SJSA1 (cell line): ENCODE data around the gene SLC16A9. TPM values are rescaled to one million over a fixed set of nuclear protein-coding genes. Genes with fewer than 3 reads are reported as not detected.
"Not testable (repeated sequence)": the region's sequence is repeated elsewhere in the genome, so short reads cannot be mapped to it uniquely, and the experiment has no call there.

Source experiments
- DNase-seq, 2 experiments: peaks; one replicate each; pipeline ENCODE4 v3.0.0-alpha.2; 2015 to 2020; ENCODE audit warnings: low spot score in 2 of 2, low read depth in 1 of 2
- H3K27ac ChIP-seq: fragments of 250-450 bp; sonication (Bioruptor Pico); 2 replicates; pipeline ENCODE4 v1.5.1; 2020; ENCODE audit warnings: mild to moderate bottlenecking, moderate library complexity
- H3K27me3 ChIP-seq: fragments of 250-450 bp; sonication (Bioruptor Pico); replicated peaks from 2 replicates; pipeline ENCODE4 v1.5.1; 2020; ENCODE audit warnings: mild to moderate bottlenecking, moderate library complexity
- H3K36me3 ChIP-seq: fragments of 250-450 bp; sonication (Bioruptor Pico); 2 replicates; pipeline ENCODE4 v1.5.1; 2020; ENCODE audit warnings: mild to moderate bottlenecking
- H3K4me1 ChIP-seq: fragments of 250-450 bp; sonication (Bioruptor Pico); replicated peaks from 2 replicates; pipeline ENCODE4 v1.6.1; 2021; ENCODE audit warnings: mild to moderate bottlenecking
- H3K4me3 ChIP-seq: fragments of 250-450 bp; sonication (Bioruptor Pico); 2 replicates; pipeline ENCODE4 v1.5.1; 2020; ENCODE audit warnings: mild to moderate bottlenecking
- H3K9me3 ChIP-seq: fragments of 250-450 bp; sonication (Bioruptor Pico); replicated peaks from 2 replicates; pipeline ENCODE4 v1.5.1; 2020; ENCODE audit warnings: mild to moderate bottlenecking
- total RNA-seq: library from RNA; depleted of rRNA; stranded (reverse); fragments of >200 nt; shearing (Covaris generic); gene quantifications from 2 replicates; pipeline ENCODE4 v1.2.3, GENCODE V29; 2014

The SLC16A9 gene
- total RNA-seq, 1 experiment from 2014 or later, result 0.42 TPM

DNA sequence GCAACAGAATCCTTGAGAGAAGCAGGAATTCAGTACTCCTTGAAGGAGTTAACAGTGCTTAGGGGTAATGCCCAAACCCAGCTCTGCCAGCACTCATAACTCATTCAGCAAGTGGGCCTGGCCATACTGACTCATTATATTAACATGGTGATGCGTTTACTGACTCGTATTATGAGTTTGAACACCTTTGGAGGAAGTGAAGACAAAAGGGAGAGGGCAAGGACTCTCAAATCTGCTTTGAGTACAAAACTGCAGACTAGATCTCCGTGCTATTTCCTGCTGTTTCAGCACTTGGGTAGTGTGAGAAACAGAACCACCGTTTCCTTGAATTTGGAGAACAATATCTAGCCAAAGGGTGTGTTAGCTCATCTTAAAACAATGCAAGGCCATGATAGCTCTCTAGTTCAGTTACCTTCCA lies 30.8 kb downstream of the SLC16A9 start:
- Histone ChIP-seq H3K4me3 (no peak overlapping the region), H3K27me3 (no peaks in the 10 kb centered on the region), H3K9me3 (no peaks in the 10 kb centered on the region), H3K36me3 (no peaks in the 10 kb centered on the region), H3K4me1 (no peaks in the 10 kb centered on the region), H3K27ac (no peak overlapping the region)
- DNase-seq, result no peak

- DNase-seq, result no peak
- no peak overlapping the region for H3K4me3 ChIP-seq
- H3K36me3 ChIP-seq, result no peaks in the 10 kb centered on the region
- no peaks in the 10 kb centered on the region for H3K27me3 ChIP-seq
- no peak overlapping the region for H3K27ac ChIP-seq
- H3K4me1 ChIP-seq, result no peaks in the 10 kb centered on the region
- no peaks in the 10 kb centered on the region for H3K9me3 ChIP-seq
Measured at GRCh38 chr10:59677253-59677831, 32.3 kb downstream of the SLC16A9 start.

DNA sequence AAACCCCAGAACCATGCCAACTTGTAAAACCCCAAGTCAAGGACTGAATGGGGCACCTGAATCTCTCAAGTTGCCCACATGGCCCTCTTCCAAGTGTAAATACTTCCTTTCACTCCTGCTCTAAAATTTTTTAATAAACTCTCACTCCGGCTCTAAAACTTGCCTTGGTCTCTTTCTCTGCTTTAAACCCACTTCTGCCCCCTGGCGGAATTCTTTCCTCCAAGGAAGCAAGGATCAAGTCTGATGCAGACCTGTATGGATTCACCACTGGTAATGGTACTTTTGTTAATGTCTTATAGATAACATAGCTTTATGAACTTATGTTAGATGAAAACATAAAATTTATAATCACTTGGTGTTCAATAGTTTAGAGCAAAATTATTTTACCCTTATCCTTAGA lies 33.8 kb downstream of the SLC16A9 start:
- Histone ChIP-seq H3K9me3 (no peaks in the 10 kb centered on the region), H3K36me3 (no peaks in the 10 kb centered on the region), H3K4me1 (no peaks in the 10 kb centered on the region), H3K27me3 (no peaks in the 10 kb centered on the region), H3K4me3 (no peak overlapping the region), H3K27ac (no peak overlapping the region)
- no peak for DNase-seq

- no peak overlapping the region for H3K4me3 ChIP-seq
- H3K27ac ChIP-seq, result no peak overlapping the region
- H3K9me3 ChIP-seq, result no peaks in the 10 kb centered on the region
- H3K4me1 ChIP-seq, result no peaks in the 10 kb centered on the region
- H3K27me3 ChIP-seq, result no peaks in the 10 kb centered on the region
- H3K36me3 ChIP-seq, result no peaks in the 10 kb centered on the region
- DNase-seq, result no peak
Measured at GRCh38 chr10:59674215-59674836, 35.3 kb downstream of the SLC16A9 start.

GRCh38 chr10:59672150-59672875 lies 37.3 kb downstream of the SLC16A9 start:
- DNase-seq, result no peak
- Histone ChIP-seq H3K4me1 (no peaks in the 10 kb centered on the region), H3K36me3 (no peaks in the 10 kb centered on the region), H3K9me3 (no peaks in the 10 kb centered on the region; the same call in 1 of the 2 replicates), H3K27me3 (no peaks in the 10 kb centered on the region), H3K4me3 (no peak overlapping the region), H3K27ac (no peak overlapping the region)

GRCh38 chr10:59670269-59670668 lies 39.4 kb downstream of the SLC16A9 start:
- H3K27ac ChIP-seq, result no peak overlapping the region
- no peaks in the 10 kb centered on the region for H3K36me3 ChIP-seq
- no peaks in the 10 kb centered on the region for H3K4me1 ChIP-seq

GRCh38 chr10:59668096-59668495 lies 41.6 kb downstream of the SLC16A9 start:
- no peak for DNase-seq
- H3K27ac ChIP-seq, result no peak overlapping the region
- no peaks in the 10 kb centered on the region for H3K4me1 ChIP-seq

More at GRCh38 chr10:59670269-59670668, 39.4 kb downstream of the SLC16A9 start:
- Histone ChIP-seq H3K9me3 (no peaks in the 10 kb centered on the region; the same call in 1 of the 2 replicates), H3K4me3 (no peak overlapping the region), H3K27me3 (no peaks in the 10 kb centered on the region)
- DNase-seq, result no peak

GRCh38 chr10:59666310-59666709 lies 43.3 kb downstream of the SLC16A9 start:
- Histone ChIP-seq H3K4me1 (no peaks in the 10 kb centered on the region), H3K27me3 (no peaks in the 10 kb centered on the region), H3K27ac (no peak overlapping the region), H3K9me3 (no peaks in the 10 kb centered on the region; the same call in none of the 2 replicates), H3K4me3 (no peak overlapping the region), H3K36me3 (no peaks in the 10 kb centered on the region)
- no peak for DNase-seq

More at GRCh38 chr10:59668096-59668495, 41.6 kb downstream of the SLC16A9 start:
- Histone ChIP-seq H3K27me3 (no peaks in the 10 kb centered on the region), H3K9me3 (no peaks in the 10 kb centered on the region; the same call in none of the 2 replicates), H3K36me3 (no peaks in the 10 kb centered on the region), H3K4me3 (no peak overlapping the region)

DNA sequence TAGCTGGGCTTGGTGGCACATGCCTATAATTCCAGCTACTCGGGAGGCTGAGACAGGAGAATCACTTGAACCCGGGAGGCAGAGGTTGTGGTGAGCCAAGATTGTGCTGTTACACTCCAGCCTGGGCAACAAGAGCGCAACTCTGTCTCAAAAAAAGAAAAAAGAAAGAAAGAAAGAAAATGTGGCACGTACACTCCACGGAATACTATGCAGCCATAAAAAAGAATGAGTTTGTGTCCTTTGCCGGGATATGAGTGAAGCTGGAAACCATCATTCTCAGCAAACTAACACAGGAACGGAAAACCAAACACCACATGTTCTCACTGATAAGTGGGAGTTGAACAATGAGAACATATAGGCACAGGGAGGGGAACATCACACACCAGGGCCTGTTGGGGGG lies 46.4 kb downstream of the SLC16A9 start:
- not testable (repeated sequence) for H3K4me3 ChIP-seq, DNase-seq, H3K9me3 ChIP-seq, H3K36me3 ChIP-seq, H3K27me3 ChIP-seq, H3K27ac ChIP-seq, H3K4me1 ChIP-seq

GRCh38 chr10:59657724-59658123 lies 51.9 kb downstream of the SLC16A9 start:
- H3K36me3 ChIP-seq, result no peaks in the 10 kb centered on the region
- no peak overlapping the region for H3K27ac ChIP-seq
- H3K9me3 ChIP-seq, result no peaks in the 10 kb centered on the region
- H3K4me1 ChIP-seq, result no peaks in the 10 kb centered on the region
- no peaks in the 10 kb centered on the region for H3K27me3 ChIP-seq
- DNase-seq, result no peak
- no peak overlapping the region for H3K4me3 ChIP-seq

DNA sequence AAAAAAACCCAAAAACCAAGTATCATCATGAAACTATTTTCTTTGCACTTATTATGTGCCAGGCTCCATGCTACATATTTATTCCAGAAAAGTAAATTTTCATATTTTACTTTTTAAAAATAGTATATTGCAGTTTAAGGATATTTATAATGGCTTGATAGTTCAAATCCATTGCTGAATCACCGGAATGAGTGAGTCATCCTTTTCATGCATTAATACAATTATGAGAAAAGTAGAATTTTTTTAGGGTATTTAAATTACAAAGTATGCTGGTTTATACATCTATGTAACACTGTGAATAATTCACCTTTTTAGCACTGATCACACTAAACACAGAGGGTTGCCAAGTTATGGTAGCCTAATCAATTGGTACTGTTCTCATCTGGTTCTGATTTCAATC lies 54.3 kb downstream of the SLC16A9 start:
- no peak overlapping the region for H3K27ac ChIP-seq
- no peaks in the 10 kb centered on the region for H3K4me1 ChIP-seq
- DNase-seq, result no peak

DNA sequence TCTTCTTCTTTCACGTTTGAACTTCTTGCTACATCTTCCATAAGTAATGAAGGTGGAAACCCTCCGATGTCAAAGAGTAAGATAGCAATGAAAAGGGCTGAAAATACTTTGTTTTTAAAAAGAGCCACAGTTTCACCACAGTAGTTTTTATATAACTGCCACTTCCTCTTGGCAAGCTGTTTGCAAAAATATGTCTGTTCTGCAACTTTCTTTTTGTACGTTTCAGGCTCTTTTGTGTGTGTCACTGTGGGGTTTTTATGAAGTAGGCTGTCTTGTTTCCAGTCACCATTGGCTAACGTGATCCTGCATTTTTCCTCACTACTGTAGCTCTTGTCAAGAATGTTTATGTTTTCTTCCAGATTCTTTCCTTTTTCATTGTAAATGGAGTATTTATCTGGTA lies 55.6 kb downstream of the SLC16A9 start:
- Histone ChIP-seq H3K4me3 (no peak overlapping the region), H3K4me1 (no peaks in the 10 kb centered on the region), H3K27me3 (no peaks in the 10 kb centered on the region), H3K9me3 (no peaks in the 10 kb centered on the region), H3K27ac (no peak overlapping the region), H3K36me3 (no peaks in the 10 kb centered on the region)
- DNase-seq, result no peak

More for the DNA sequence above, 54.3 kb downstream of the SLC16A9 start:
- no peaks in the 10 kb centered on the region for H3K27me3 ChIP-seq
- no peaks in the 10 kb centered on the region for H3K9me3 ChIP-seq
- no peaks in the 10 kb centered on the region for H3K36me3 ChIP-seq
- no peak overlapping the region for H3K4me3 ChIP-seq

DNA sequence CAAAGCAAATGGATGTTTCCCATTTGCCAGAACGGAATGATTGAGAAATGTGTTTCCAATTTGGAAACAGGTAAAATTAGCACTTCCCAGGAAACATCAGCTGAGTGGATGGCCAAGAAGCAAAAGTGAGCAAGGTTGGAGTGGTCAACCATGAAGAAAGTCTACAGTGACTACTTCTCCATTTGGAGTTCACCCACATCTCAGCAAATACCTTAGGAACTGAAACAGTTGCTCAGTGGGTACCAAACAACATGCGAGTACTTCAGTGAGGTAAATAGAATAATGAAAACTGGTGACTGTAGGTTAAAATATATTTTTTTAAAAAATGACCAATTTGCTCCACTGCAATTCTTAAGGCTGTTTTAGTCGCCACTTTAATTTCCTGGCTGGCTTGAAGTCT lies 57.7 kb downstream of the SLC16A9 start:
- DNase-seq, result no peak
- Histone ChIP-seq H3K9me3 (no peaks in the 10 kb centered on the region), H3K4me3 (no peak overlapping the region)

GRCh38 chr10:59649606-59650346 lies 59.9 kb downstream of the SLC16A9 start:
- no peak for DNase-seq
- Histone ChIP-seq H3K4me1 (no peaks in the 10 kb centered on the region), H3K36me3 (no peaks in the 10 kb centered on the region), H3K4me3 (no peak overlapping the region), H3K27ac (no peak overlapping the region), H3K9me3 (no peaks in the 10 kb centered on the region), H3K27me3 (no peaks in the 10 kb centered on the region)

More for the DNA sequence above, 57.7 kb downstream of the SLC16A9 start:
- Histone ChIP-seq H3K27me3 (no peaks in the 10 kb centered on the region), H3K27ac (no peak overlapping the region), H3K36me3 (no peaks in the 10 kb centered on the region), H3K4me1 (no peaks in the 10 kb centered on the region)
